K562 (cell line): ENCODE measurements around the gene CAV1. TPM values are rescaled to one million over a fixed set of nuclear protein-coding genes. Genes with fewer than 3 reads are reported as not detected.

ENCODE experiments used
- ATAC-seq: fragments of 200-7000 bp; cut with Tn5 transposase; 3 replicates; pipeline ENCODE4 v1.9.1; 2020; ENCODE audit warnings: moderate library complexity
- BruUV-seq: library from RNA; stranded (reverse); fragments of 400-500 nt; replicated peaks from 2 replicates; lab custom pipeline; 2021; lab: Mats Ljungman, UMichigan
- CTCF ChIA-PET: fragments of 300-600 bp; formaldehyde crosslinking; extraction: SDS; loops from one replicate; lab custom pipeline; 2021; ENCODE audit warnings: low intra/inter-chr PET ratio; lab: Yijun Ruan, JAX
- POLR2A ChIA-PET: fragments of 300-600, 350-650 bp; sonication (Branson Sonifier 250); formaldehyde crosslinking; extraction: SDS; loops from one replicate; lab custom pipeline; 2021; ENCODE audit warnings: antibody characterized with exemption, inconsistent platforms; lab: Yijun Ruan, JAX
- DNase-seq, 4 experiments: peaks; one replicate each; pipeline versions ENCODE4 v3.0.0 to v3.0.0-alpha.2; 2011 to 2018; ENCODE audit warnings: low spot score in 3 of 4, mixed read lengths in 3 of 4; ENCODE audit errors: extremely low read depth in 1 of 4
- FAIRE-seq: peaks from 2 replicates; lab custom pipeline; 2011; peaks lifted over from hg19 to GRCh38; lab: Jason Lieb, UNC
- H2AFZ ChIP-seq: 2 replicates; pipeline ENCODE4 v1.6.0; 2011; ENCODE audit warnings: low read depth, low read length, control low read depth, inconsistent platforms
- H3K27ac ChIP-seq: fragments of 200-600 bp; 3 replicates; pipeline ENCODE4 v1.8.0; 2011; ENCODE audit warnings: low read depth, mild to moderate bottlenecking, control low read depth, inconsistent platforms, low read length, moderate library complexity, mixed read lengths; ENCODE audit errors: extremely low read depth
- H3K27me3 ChIP-seq, 2 experiments: fragments of 300-600 bp in 1 of 2; 2 replicates in 1 of 2; 3 replicates in 1 of 2; pipeline versions ENCODE4 v1.6.0 to v1.8.0; 2011; ENCODE audit warnings: inconsistent platforms in 2 of 2, low read length in 2 of 2, mild to moderate bottlenecking in 1 of 2, mixed read lengths in 1 of 2, moderate library complexity in 1 of 2; ENCODE audit not compliant: control insufficient read depth in 2 of 2, insufficient read depth in 2 of 2
- H3K36me3 ChIP-seq: fragments of 300-600 bp; 3 replicates; pipeline ENCODE4 v1.8.0; 2011; ENCODE audit warnings: mild to moderate bottlenecking, low read length, inconsistent platforms; ENCODE audit not compliant: control insufficient read depth, insufficient read depth
- H3K4me1 ChIP-seq, 2 experiments: fragments of 200-600 bp in 1 of 2; replicated peaks in 1 of 2; 2 replicates in 1 of 2; 3 replicates in 1 of 2; pipeline versions ENCODE4 v1.5.1 to v1.8.0; 2011; ENCODE audit warnings: inconsistent platforms in 2 of 2, low read length in 2 of 2, mild to moderate bottlenecking in 1 of 2, mixed read lengths in 1 of 2, moderate library complexity in 1 of 2; ENCODE audit not compliant: control insufficient read depth in 2 of 2, insufficient read depth in 2 of 2
- H3K4me2 ChIP-seq: 2 replicates; pipeline ENCODE4 v1.6.1; 2011; ENCODE audit warnings: low read length, control low read depth, inconsistent platforms, mixed read lengths; ENCODE audit not compliant: insufficient read depth
- H3K4me3 ChIP-seq: fragments of 200-600 bp; sonication (generic), shearing (Covaris generic); 2 replicates; pipeline ENCODE4 v1.5.1; 2016; ENCODE audit warnings: control low read depth, inconsistent platforms
- H3K79me2 ChIP-seq: fragments of 200-600 bp; 3 replicates; pipeline ENCODE4 v1.8.0; 2011; ENCODE audit warnings: low read length, inconsistent platforms; ENCODE audit not compliant: control insufficient read depth, insufficient read depth
- H3K9ac ChIP-seq, 2 experiments: 2 replicates each; pipeline versions ENCODE4 v1.6.0 to v1.6.1; 2011; ENCODE audit warnings: low read depth in 2 of 2, low read length in 2 of 2, control low read depth in 1 of 2, inconsistent platforms in 1 of 2, mild to moderate bottlenecking in 1 of 2, mixed read lengths in 1 of 2; ENCODE audit not compliant: insufficient read depth in 1 of 2
- H3K9me1 ChIP-seq: one replicate; pipeline ENCODE4 v1.6.0; 2011; ENCODE audit warnings: inconsistent platforms, mild to moderate bottlenecking, low read length, moderate library complexity; ENCODE audit not compliant: control insufficient read depth, insufficient read depth
- H3K9me3 ChIP-seq: replicated peaks from 2 replicates; pipeline ENCODE4 v1.5.1; 2011; ENCODE audit warnings: low read depth, low read length, inconsistent platforms; ENCODE audit not compliant: control insufficient read depth, insufficient read depth
- H4K20me1 ChIP-seq: replicated peaks from 2 replicates; pipeline ENCODE4 v1.6.1; 2011; ENCODE audit warnings: low read length, inconsistent platforms, mixed read lengths; ENCODE audit not compliant: control insufficient read depth, insufficient read depth
- CREB5 ChIP-seq: fragments of 250-450 bp; sonication (Bioruptor Pico); IDR thresholded peaks from 2 replicates; pipeline ENCODE4 v1.5.0; 2020; ENCODE audit warnings: mild to moderate bottlenecking
- E2F1 ChIP-seq: sonication (generic); formaldehyde crosslinking; IDR thresholded peaks from 2 replicates; pipeline ENCODE4 v1.8.1; 2023; ENCODE audit warnings: mild to moderate bottlenecking, missing genetic modification reagents, moderate library complexity
- ELF4 ChIP-seq: fragments of 450-650 bp; formaldehyde crosslinking; IDR thresholded peaks from 2 replicates; pipeline ENCODE4 v1.4.0; 2022; ENCODE audit warnings: missing genetic modification characterization
- FOXP4 ChIP-seq: sonication (generic); formaldehyde crosslinking; IDR thresholded peaks from 2 replicates; pipeline ENCODE4 v1.8.0; 2022; ENCODE audit warnings: mild to moderate bottlenecking, missing genetic modification reagents, borderline replicate concordance
- HES1 ChIP-seq: fragments of 450-650 bp; IDR thresholded peaks from 2 replicates; pipeline ENCODE4 v1.6.1; 2016; ENCODE audit warnings: low read depth, mild to moderate bottlenecking, moderate library complexity
- HLTF ChIP-seq: fragments of 450-650 bp; IDR thresholded peaks from 2 replicates; pipeline ENCODE4 v1.6.1; 2016
- HMBOX1 ChIP-seq: sonication (generic); IDR thresholded peaks from 2 replicates; pipeline ENCODE4 v1.6.1; 2016
- NFYB ChIP-seq: IDR thresholded peaks from 2 replicates; pipeline ENCODE4 v1.6.1; 2011; ENCODE audit warnings: mild to moderate bottlenecking, moderate library complexity; ENCODE audit not compliant: insufficient read length; ENCODE audit errors: extremely low read depth
- TEAD4 ChIP-seq, 2 experiments: sonication (generic) in 1 of 2; formaldehyde crosslinking in 1 of 2; IDR thresholded peaks; 2 replicates each; pipeline versions ENCODE4 v1.6.1 to v1.8.0; 2012 to 2022; ENCODE audit warnings: borderline replicate concordance in 1 of 2, inconsistent platforms in 1 of 2, low read length in 1 of 2, mild to moderate bottlenecking in 1 of 2, missing genetic modification reagents in 1 of 2
- THAP12 ChIP-seq: fragments of 250-450 bp; sonication (Bioruptor Pico); IDR thresholded peaks from 2 replicates; pipeline ENCODE4 v1.9.0; 2021; ENCODE audit warnings: mild to moderate bottlenecking, inconsistent platforms
- ZNF507 ChIP-seq: conservative IDR thresholded peaks from 2 replicates; pipeline ENCODE4 v1.6.1; 2017; ENCODE audit warnings: missing genetic modification characterization, missing compliant biosample characterization
- ZSCAN32 ChIP-seq: fragments of 450-650 bp; formaldehyde crosslinking; IDR thresholded peaks from 2 replicates; pipeline ENCODE4 v1.4.0; 2020; ENCODE audit warnings: mild to moderate bottlenecking, moderate library complexity
- WGBS: fragments of 100-300 bp; shearing (Covaris generic); methylation state at CpG from one replicate; pipeline ENCODE4 v1.1.6; 2016; ENCODE audit warnings: low coverage, mixed read lengths; ENCODE audit not compliant: insufficient coverage; ENCODE audit errors: missing lambda C conversion rate; 5-methylcytosine and 5-hydroxymethylcytosine counted together
- in situ Hi-C: fragments of 300-500 bp; cut with MboI; formaldehyde crosslinking; loops from 4 replicates; pipeline ENCODE4 v1.15.0; 2018; ENCODE audit warnings: inconsistent platforms, mixed read lengths
- intact Hi-C: fragments of 100-400 bp; cut with micrococcal nuclease; formaldehyde crosslinking; loops from 2 replicates; pipeline ENCODE4 v1.14.2; 2022
- polyA plus RNA-seq, 8 experiments: library from polyadenylated mRNA; depleted of rRNA in 4 of 8; stranded (reverse) in 5 of 8; unstranded in 3 of 8; fragments of >200 nt; fragmentation: Nextera tagmentation in 2 of 8; fragmentation: Illumina TruSeq in 1 of 8; extraction: Ambion mirVana in 2 of 8; extraction: Trizol in 1 of 8; gene quantifications; 2 replicates each; pipeline versions ENCODE4 v1.2.1 to v1.2.3, GENCODE V29; 2011 to 2014; ENCODE audit warnings: inconsistent platforms in 1 of 8, missing spikeins in 1 of 8
- total RNA-seq, 7 experiments: library from RNA; depleted of rRNA in 6 of 7; stranded (reverse); fragments of >200 nt in 6 of 7; fragmentation: Illumina TruSeq in 2 of 7; extraction: Trizol in 2 of 7; gene quantifications; 2 replicates each; pipeline versions ENCODE4 v1.2.1 to v1.2.3, GENCODE V29; 2011 to 2021; ENCODE audit warnings: low replicate concordance in 1 of 7

Gene CAV1
- total and polyA plus RNA-seq, 9 of the 15 experiments (the other 6 are each of a cell fraction or from before 2014, with no cell fraction given): 0.08 to 1.5 (median 0.63) TPM

- no peak for TF ChIP-seq HMBOX1
- TF ChIP-seq TEAD4 (IDR thresholded peaks at IDR 0.05; ENCODE audit: low read length): no peak
- TF ChIP-seq TEAD4 (CRISPR knock-in tag; IDR thresholded peaks at IDR 0.05; ENCODE audit: borderline replicate concordance): no peak
- TF ChIP-seq E2F1 (CRISPR knock-in tag): no peak
- no peak for TF ChIP-seq ZSCAN32 (CRISPR knock-in tag)
- TF ChIP-seq, all 486 proteins: peak for 0
Observed at GRCh38 chr7:116493449-116493848, 31.4 kb upstream of the CAV1 start (continued).

- intact Hi-C loops (no loop called here), in situ Hi-C loops (no loop called here)
- Histone ChIP-seq H3K27me3 (no peaks in the 10 kb centered on the region), H3K4me1 (peaks cover 23 to 38% of the 10 kb centered on the region in 2 experiments; a peak in 4 of 5 replicates), H4K20me1 (no peaks in the 10 kb centered on the region), H3K27ac (no peak overlapping the region), H3K4me3 (no peak overlapping the region), H2AFZ (no peak overlapping the region), H3K36me3 (no peaks in the 10 kb centered on the region), H3K4me2 (no peak overlapping the region), H3K9ac (no peak overlapping the region), H3K9me3 (no peaks in the 10 kb centered on the region), H3K79me2 (no peaks in the 10 kb centered on the region), H3K9me1 (no peaks in the 10 kb centered on the region)
- DNase-seq: no peak
- WGBS: 96% methylated on average over 2 of the region's 2 CpGs
- no peak for ATAC-seq
- BruUV-seq: no TSS peak
- POLR2A ChIA-PET: no interaction called here
- FAIRE-seq: no peak
- CTCF ChIA-PET: no interaction called here
- TF ChIP-seq ZNF507 (tag): no peak
- no peak for TF ChIP-seq NFYB
- no peak for TF ChIP-seq FOXP4
- TF ChIP-seq CREB5 (CRISPR knock-in tag): no peak
- TF ChIP-seq HLTF: no peak
- no peak for TF ChIP-seq THAP12 (CRISPR knock-in tag)
- TF ChIP-seq ELF4 (CRISPR knock-in tag): no peak
- TF ChIP-seq HES1: no peak
Observed at GRCh38 chr7:116494472-116494871, 30.4 kb upstream of the CAV1 start.
